Measurements from ENCODE around the gene TMEM170A. TPM values are rescaled to one million over a fixed set of nuclear protein-coding genes. Genes with fewer than 3 reads are reported as not detected.

The TMEM170A gene
- total and polyA plus RNA-seq, 2 experiments from 2014 or later: 21.1 to 43.6 TPM

GRCh38 chr16:75486676-75487313 lies 22.3 kb upstream of the TMEM170A start:
- no peaks in the 10 kb centered on the region for H4K20me1 ChIP-seq (ENCODE audit: insufficient read depth, poor library complexity, severe bottlenecking)
- no peak overlapping the region for H3K4me3 ChIP-seq
- no peak for TF ChIP-seq EZH2 (IDR thresholded peaks at IDR 0.05; ENCODE audit: borderline replicate concordance)
- no peak for TF ChIP-seq CTCF (IDR thresholded peaks at IDR 0.05; ENCODE audit: poor library complexity)
- TF ChIP-seq EZH2phosphoT487 (IDR thresholded peaks at IDR 0.05; ENCODE audit: low read depth, severe bottlenecking, unreplicated experiment): no peak
- H3K9me2 ChIP-seq (replicated peaks; ENCODE audit: insufficient read depth): no peaks in the 10 kb centered on the region
- no peaks in the 10 kb centered on the region for H3K27me3 ChIP-seq
- H3K4me1 ChIP-seq (ENCODE audit: insufficient read depth): no peaks in the 10 kb centered on the region
- no peaks in the 10 kb centered on the region for H3K36me3 ChIP-seq (replicated peaks; ENCODE audit: insufficient read depth, low read depth)
- H3K9me3 ChIP-seq (ENCODE audit: low read depth): no peaks in the 10 kb centered on the region
- H3K4me2 ChIP-seq: no peak overlapping the region
- no peaks in the 10 kb centered on the region for H3K79me2 ChIP-seq
- no peak for DNase-seq (ENCODE audit: low spot score)
- no peak overlapping the region for H2AFZ ChIP-seq
- whole genome bisulfite sequencing (ENCODE audit: low lambda C conversion rate, missing lambda C conversion rate): 85% methylated on average over 2 of the region's 2 CpGs
- peak overlapping the region; percentile 23 for H3K27ac ChIP-seq

GRCh38 chr16:75486014-75486675 lies 21.7 kb upstream of the TMEM170A start:
- no peak overlapping the region for H3K4me3 ChIP-seq
- no peaks in the 10 kb centered on the region for H3K9me2 ChIP-seq (replicated peaks; ENCODE audit: insufficient read depth)
- no peaks in the 10 kb centered on the region for H3K79me2 ChIP-seq
- no peak for DNase-seq (ENCODE audit: low spot score)
- H4K20me1 ChIP-seq (ENCODE audit: insufficient read depth, poor library complexity, severe bottlenecking): no peaks in the 10 kb centered on the region
- no peak overlapping the region for H2AFZ ChIP-seq
- WGBS (ENCODE audit: low lambda C conversion rate, missing lambda C conversion rate): 97% methylated on average over 9 of the region's 9 CpGs
- no peaks in the 10 kb centered on the region for H3K27me3 ChIP-seq
- TF ChIP-seq EZH2 (IDR thresholded peaks at IDR 0.05; ENCODE audit: borderline replicate concordance): no peak
- TF ChIP-seq EZH2phosphoT487 (IDR thresholded peaks at IDR 0.05; ENCODE audit: low read depth, severe bottlenecking, unreplicated experiment): no peak
- TF ChIP-seq CTCF (IDR thresholded peaks at IDR 0.05; ENCODE audit: poor library complexity): no peak
- H3K4me1 ChIP-seq (ENCODE audit: insufficient read depth): no peaks in the 10 kb centered on the region
- peak overlapping the region; percentile 23 for H3K27ac ChIP-seq
- H3K9me3 ChIP-seq (ENCODE audit: low read depth): no peaks in the 10 kb centered on the region
- no peak overlapping the region for H3K4me2 ChIP-seq
- no peaks in the 10 kb centered on the region for H3K36me3 ChIP-seq (replicated peaks; ENCODE audit: insufficient read depth, low read depth)

- Histone ChIP-seq H3K27ac (no peak overlapping the region), H3K4me2 (no peak overlapping the region), H3K9me3 (ENCODE audit: low read depth) (no peaks in the 10 kb centered on the region), H4K20me1 (ENCODE audit: insufficient read depth, poor library complexity, severe bottlenecking) (no peaks in the 10 kb centered on the region), H3K4me1 (ENCODE audit: insufficient read depth) (no peaks in the 10 kb centered on the region), H3K9me2 (replicated peaks; ENCODE audit: insufficient read depth) (no peaks in the 10 kb centered on the region), H3K79me2 (no peaks in the 10 kb centered on the region), H3K4me3 (no peak overlapping the region), H2AFZ (no peak overlapping the region), H3K36me3 (replicated peaks; ENCODE audit: insufficient read depth, low read depth) (no peaks in the 10 kb centered on the region), H3K27me3 (no peaks in the 10 kb centered on the region)
- 91% methylated on average over 7 of the region's 7 CpGs for WGBS (ENCODE audit: low lambda C conversion rate, missing lambda C conversion rate)
- TF ChIP-seq CTCF (IDR thresholded peaks at IDR 0.05; ENCODE audit: poor library complexity) (no peak), EZH2 (IDR thresholded peaks at IDR 0.05; ENCODE audit: borderline replicate concordance) (no peak), EZH2phosphoT487 (IDR thresholded peaks at IDR 0.05; ENCODE audit: low read depth, severe bottlenecking, unreplicated experiment) (no peak)
- DNase-seq (ENCODE audit: low spot score): no peak
Observed at GRCh38 chr16:75485230-75486013, 20.9 kb upstream of the TMEM170A start.
